Fibroblast of lung (primary cell): ENCODE results near the gene PTAR1. TPM values are rescaled to one million over a fixed set of nuclear protein-coding genes. Genes with fewer than 3 reads are reported as not detected.

Experiments
- DNase-seq, 2 donors: peaks; one replicate each; pipeline versions ENCODE4 v3.0.0 to v3.0.0-alpha.2; 2010; ENCODE audit warnings: low read depth in 2 of 2
- H2AFZ ChIP-seq: 2 replicates; pipeline ENCODE4 v1.5.1; 2012; ENCODE audit warnings: low read length, control low read depth, inconsistent platforms
- H3K27ac ChIP-seq: 2 replicates; pipeline ENCODE4 v1.5.1; 2011; ENCODE audit warnings: low read length, control low read depth; ENCODE audit not compliant: insufficient read depth
- H3K27me3 ChIP-seq: 2 replicates; pipeline ENCODE4 v1.5.1; 2011; ENCODE audit warnings: mild to moderate bottlenecking, low read length; ENCODE audit not compliant: control insufficient read depth, insufficient read depth
- H3K36me3 ChIP-seq: 2 replicates; pipeline ENCODE4 v1.5.1; 2011; ENCODE audit warnings: low read length; ENCODE audit not compliant: control insufficient read depth, insufficient read depth
- H3K4me1 ChIP-seq: 2 replicates; pipeline ENCODE4 v1.5.1; 2011; ENCODE audit warnings: low read length; ENCODE audit not compliant: control insufficient read depth, insufficient read depth; ENCODE audit errors: extremely low read depth
- H3K4me2 ChIP-seq: 2 replicates; pipeline ENCODE4 v1.5.1; 2011; ENCODE audit warnings: low read length, control low read depth; ENCODE audit not compliant: insufficient read depth; ENCODE audit errors: extremely low read depth
- H3K4me3 ChIP-seq, 4 experiments: fragments of 200-600 bp in 1 of 4; sonication (generic) in 1 of 4; replicated peaks in 1 of 4; 2 replicates each; pipeline ENCODE4 v1.5.1; 2011 to 2016; ENCODE audit warnings: low read length in 4 of 4, low read depth in 3 of 4, mild to moderate bottlenecking in 3 of 4, control low read depth in 2 of 4, inconsistent platforms in 1 of 4, mixed read lengths in 1 of 4; ENCODE audit not compliant: insufficient read depth in 1 of 4; ENCODE audit errors: control extremely low read depth in 1 of 4
- H3K79me2 ChIP-seq: 2 replicates; pipeline ENCODE4 v1.5.1; 2012; ENCODE audit warnings: mild to moderate bottlenecking, low read length, inconsistent platforms; ENCODE audit not compliant: control insufficient read depth, insufficient read depth
- H3K9ac ChIP-seq: 2 replicates; pipeline ENCODE4 v1.5.1; 2011; ENCODE audit warnings: mild to moderate bottlenecking, low read length, control low read depth; ENCODE audit not compliant: insufficient read depth
- H3K9me3 ChIP-seq: 2 replicates; pipeline ENCODE4 v1.5.1; 2012; ENCODE audit warnings: low read depth, low read length; ENCODE audit not compliant: control insufficient read depth, insufficient read depth
- H4K20me1 ChIP-seq: 2 replicates; pipeline ENCODE4 v1.5.1; 2011; ENCODE audit warnings: low read length; ENCODE audit not compliant: control insufficient read depth, insufficient read depth; ENCODE audit errors: extremely low read depth
- EZH2 ChIP-seq: IDR thresholded peaks from 2 replicates; pipeline ENCODE4 v1.5.1; 2012; ENCODE audit warnings: low read length, control low read depth, mild to moderate bottlenecking; ENCODE audit errors: missing control alignments
- polyA plus RNA-seq, 2 donors: library from polyadenylated mRNA; depleted of rRNA in 1 of 2; stranded (reverse) in 1 of 2; unstranded in 1 of 2; fragments of >200 nt; gene quantifications; 2 replicates each; pipeline ENCODE4 v1.2.1, GENCODE V29; 2011 to 2012; ENCODE audit warnings: missing spikeins in 1 of 2
- total RNA-seq: library from RNA; depleted of rRNA; stranded (reverse); fragments of >200 nt; gene quantifications from 2 replicates; pipeline ENCODE4 v1.2.1, GENCODE V29; 2014
- TF ChIP-seq, protein P1 (sequence below), 2 donors: IDR thresholded peaks in 1 of 2; conservative IDR thresholded peaks in 1 of 2; 1 replicate in 1 of 2; 2 replicates in 1 of 2; pipeline ENCODE4 v1.5.1; 2011 to 2012; ENCODE audit warnings: low read length in 2 of 2, control low read depth in 1 of 2, inconsistent platforms in 1 of 2, low read depth in 1 of 2, mild to moderate bottlenecking in 1 of 2

Gene PTAR1
- total and polyA plus RNA-seq, 2 donors (not counting 1 experiment from before 2014, with no cell fraction given), result 21.7 to 115 TPM

DNA sequence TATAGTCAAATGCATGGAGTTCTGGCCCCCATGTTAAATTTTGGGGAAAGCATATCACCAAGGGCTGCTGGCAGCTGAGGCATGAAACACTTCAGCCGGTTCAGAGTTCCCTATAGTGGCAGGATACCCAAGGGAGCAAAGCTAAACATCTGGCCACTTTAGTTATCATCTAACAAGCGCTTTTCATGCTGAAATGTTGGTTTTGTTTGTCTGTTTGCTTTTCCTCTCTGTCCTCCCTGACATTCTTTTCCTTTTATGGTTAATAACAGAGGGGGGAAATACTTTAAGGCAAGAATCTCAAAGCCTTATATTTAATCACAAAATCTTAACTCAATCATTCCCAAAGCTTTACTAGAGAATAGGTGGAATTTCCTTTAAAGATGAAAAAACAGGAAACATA, 99.5 kb downstream of the PTAR1 start:
- Histone ChIP-seq H3K9ac (no peak overlapping the region), H3K9me3 (no peaks in the 10 kb centered on the region), H3K27ac (no peak overlapping the region), H3K4me3 (no peak overlapping the region), H2AFZ (no peak overlapping the region), H3K27me3 (no peaks in the 10 kb centered on the region), H3K4me1 (no peaks in the 10 kb centered on the region), H3K4me2 (no peak overlapping the region), H3K36me3 (no peaks in the 10 kb centered on the region), H4K20me1 (no peaks in the 10 kb centered on the region), H3K79me2 (no peaks in the 10 kb centered on the region)
- TF ChIP-seq, protein P1, sequence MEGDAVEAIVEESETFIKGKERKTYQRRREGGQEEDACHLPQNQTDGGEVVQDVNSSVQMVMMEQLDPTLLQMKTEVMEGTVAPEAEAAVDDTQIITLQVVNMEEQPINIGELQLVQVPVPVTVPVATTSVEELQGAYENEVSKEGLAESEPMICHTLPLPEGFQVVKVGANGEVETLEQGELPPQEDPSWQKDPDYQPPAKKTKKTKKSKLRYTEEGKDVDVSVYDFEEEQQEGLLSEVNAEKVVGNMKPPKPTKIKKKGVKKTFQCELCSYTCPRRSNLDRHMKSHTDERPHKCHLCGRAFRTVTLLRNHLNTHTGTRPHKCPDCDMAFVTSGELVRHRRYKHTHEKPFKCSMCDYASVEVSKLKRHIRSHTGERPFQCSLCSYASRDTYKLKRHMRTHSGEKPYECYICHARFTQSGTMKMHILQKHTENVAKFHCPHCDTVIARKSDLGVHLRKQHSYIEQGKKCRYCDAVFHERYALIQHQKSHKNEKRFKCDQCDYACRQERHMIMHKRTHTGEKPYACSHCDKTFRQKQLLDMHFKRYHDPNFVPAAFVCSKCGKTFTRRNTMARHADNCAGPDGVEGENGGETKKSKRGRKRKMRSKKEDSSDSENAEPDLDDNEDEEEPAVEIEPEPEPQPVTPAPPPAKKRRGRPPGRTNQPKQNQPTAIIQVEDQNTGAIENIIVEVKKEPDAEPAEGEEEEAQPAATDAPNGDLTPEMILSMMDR (conservative IDR thresholded peaks at IDR 0.05 in 1 of 2, IDR thresholded peaks at IDR 0.05 in 1 of 2; ENCODE audit: low read depth in 1 of 2, low read length in 2 of 2), result no peak
- no peak for TF ChIP-seq EZH2
- DNase-seq, result no peak

Other genes starting within 250 kb of the PTAR1 start
- gene APBA1, start 87.6 kb downstream of the PTAR1 start, total RNA-seq, result 5.4 and 8.8 TPM in 2 replicates
- gene APBA1, start 87.6 kb downstream of the PTAR1 start, polyA plus RNA-seq, result 5.0 and 7.3 TPM in 2 replicates
- not detected in 2 replicates for gene CFAP95, start 60.8 kb upstream of the PTAR1 start, total RNA-seq
- gene CFAP95, start 60.8 kb upstream of the PTAR1 start, polyA plus RNA-seq, result not detected in 2 replicates